C4-2B (cell line): Measurements from ENCODE around the gene TMEM266.
A peak's percentile ranks its signal among the peaks of the same experiment; 100 is the strongest.

Experiments
- H3K27ac ChIP-seq: fragments of 450-650 bp; 2 replicates; pipeline ENCODE4 v1.5.1; 2017
- ZFX ChIP-seq: fragments of 450-650 bp; IDR thresholded peaks from 2 replicates; pipeline ENCODE4 v1.6.1; 2017
- TF ChIP-seq, protein P1 (sequence below): fragments of 450-650 bp; conservative IDR thresholded peaks from 2 replicates; pipeline ENCODE4 v1.5.1; 2017; ENCODE audit warnings: mild to moderate bottlenecking

Gene TMEM266

DNA sequence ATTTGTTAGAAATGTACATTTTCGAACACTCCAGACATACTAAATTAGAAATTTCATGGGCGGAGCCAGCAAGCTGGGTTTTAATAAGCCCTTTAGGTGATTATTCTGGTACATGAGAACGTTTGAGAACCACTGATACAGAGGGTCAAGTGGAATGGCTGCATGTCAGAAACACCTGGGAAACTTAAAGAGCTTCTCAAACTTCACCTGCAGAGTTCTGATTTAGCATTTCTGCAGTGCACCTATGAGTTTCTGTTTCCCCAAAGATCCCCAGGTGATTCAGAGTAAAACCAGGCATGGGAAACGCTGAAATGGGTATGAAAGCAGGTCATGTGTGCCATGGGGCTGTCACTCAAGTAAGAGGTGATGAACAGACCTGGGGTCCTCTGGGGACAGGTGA lies 68.1 kb downstream of the TMEM266 start:
- no peak overlapping the region for H3K27ac ChIP-seq
- TF ChIP-seq, protein P1, sequence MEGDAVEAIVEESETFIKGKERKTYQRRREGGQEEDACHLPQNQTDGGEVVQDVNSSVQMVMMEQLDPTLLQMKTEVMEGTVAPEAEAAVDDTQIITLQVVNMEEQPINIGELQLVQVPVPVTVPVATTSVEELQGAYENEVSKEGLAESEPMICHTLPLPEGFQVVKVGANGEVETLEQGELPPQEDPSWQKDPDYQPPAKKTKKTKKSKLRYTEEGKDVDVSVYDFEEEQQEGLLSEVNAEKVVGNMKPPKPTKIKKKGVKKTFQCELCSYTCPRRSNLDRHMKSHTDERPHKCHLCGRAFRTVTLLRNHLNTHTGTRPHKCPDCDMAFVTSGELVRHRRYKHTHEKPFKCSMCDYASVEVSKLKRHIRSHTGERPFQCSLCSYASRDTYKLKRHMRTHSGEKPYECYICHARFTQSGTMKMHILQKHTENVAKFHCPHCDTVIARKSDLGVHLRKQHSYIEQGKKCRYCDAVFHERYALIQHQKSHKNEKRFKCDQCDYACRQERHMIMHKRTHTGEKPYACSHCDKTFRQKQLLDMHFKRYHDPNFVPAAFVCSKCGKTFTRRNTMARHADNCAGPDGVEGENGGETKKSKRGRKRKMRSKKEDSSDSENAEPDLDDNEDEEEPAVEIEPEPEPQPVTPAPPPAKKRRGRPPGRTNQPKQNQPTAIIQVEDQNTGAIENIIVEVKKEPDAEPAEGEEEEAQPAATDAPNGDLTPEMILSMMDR, result no peak
- no peak for TF ChIP-seq ZFX

DNA sequence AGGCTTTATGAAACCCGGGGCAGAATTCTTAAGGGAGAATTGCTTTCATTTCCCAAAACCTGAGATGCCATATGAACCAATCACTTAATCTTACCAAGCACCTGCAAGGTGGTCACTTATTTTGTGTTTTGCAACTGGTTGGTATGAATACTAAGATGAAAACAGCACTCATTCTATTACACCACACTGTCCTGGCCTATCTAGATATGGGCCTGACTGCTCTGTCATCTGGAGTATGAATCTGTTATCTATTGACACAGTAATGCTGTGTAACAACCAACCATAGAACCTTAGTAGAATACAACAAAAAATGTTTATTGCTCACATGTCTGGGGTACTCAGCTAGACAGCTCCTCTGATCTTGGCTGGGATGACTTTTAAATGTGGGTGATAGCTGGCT lies 74.8 kb downstream of the TMEM266 start:
- H3K27ac ChIP-seq, result no peak overlapping the region
- TF ChIP-seq, protein P1, result no peak
- TF ChIP-seq ZFX, result no peak

DNA sequence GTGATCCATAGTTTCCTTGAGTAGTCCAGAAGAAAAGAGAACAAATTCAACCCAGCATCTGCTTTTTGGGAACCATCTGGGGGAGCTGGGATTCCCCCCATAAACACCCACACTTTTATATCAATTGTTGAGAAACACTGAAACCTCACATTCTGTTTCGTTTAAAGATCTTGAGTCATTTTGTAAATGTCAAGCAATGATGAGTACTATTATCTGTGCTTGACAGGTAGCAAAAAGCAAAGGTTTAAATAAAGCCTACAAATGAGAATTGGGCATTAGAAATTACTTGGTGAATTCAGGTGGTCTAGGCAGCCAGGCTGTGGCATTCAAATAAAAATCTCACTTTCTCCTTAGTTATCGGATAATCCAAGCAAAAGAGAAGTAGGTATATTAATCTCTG lies 75.7 kb downstream of the TMEM266 start:
- TF ChIP-seq, protein P1, result no peak
- no peak overlapping the region for H3K27ac ChIP-seq

GRCh38 chr15:76138436-76138835 lies 78.7 kb downstream of the TMEM266 start:
- no peak overlapping the region for H3K27ac ChIP-seq
- TF ChIP-seq, protein P1, result no peak
- TF ChIP-seq ZFX, result no peak

DNA sequence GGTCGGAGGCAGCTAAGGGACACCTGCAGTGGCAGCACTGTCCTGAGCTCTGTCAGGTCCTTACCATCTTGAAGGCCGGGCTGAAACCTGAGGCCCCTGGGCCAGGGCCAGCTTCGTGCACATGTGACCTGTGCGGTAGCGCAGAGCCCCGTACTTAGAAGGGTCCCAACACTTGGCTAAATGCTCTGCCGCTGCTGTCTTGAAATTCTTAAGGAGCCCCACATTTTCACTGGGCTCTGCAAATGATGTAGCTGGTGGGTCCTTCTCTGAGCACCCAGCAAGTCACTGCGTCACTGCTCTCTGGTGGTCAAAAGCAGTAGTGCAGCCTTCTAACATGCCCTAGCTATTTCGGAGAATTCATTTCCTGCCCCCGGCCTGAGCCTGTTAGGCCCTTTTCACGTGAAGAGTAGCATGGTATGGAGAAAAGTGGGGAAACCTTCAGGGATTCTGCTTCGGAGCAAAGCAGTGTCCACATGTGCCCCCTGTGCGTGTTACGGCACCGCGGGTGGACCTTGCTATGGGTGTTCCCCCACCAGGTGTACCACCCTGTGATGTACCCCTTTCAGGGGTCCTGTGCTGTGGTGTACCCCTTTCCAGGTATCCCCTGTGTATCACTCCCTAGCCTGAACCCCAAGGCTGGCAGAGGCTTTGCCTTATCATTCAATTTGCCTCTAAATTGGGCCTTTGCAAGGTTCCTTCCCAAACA lies 79.7 kb downstream of the TMEM266 start:
- TF ChIP-seq, protein P1, result peak; percentile 95
- TF ChIP-seq ZFX, result no peak
- H3K27ac ChIP-seq, result no peak overlapping the region; the same call in 1 of the 2 replicates

GRCh38 chr15:76140074-76140464 lies 80.3 kb downstream of the TMEM266 start:
- TF ChIP-seq ZFX, result no peak
- TF ChIP-seq, protein P1, result no peak
- no peak overlapping the region; the same call in 1 of the 2 replicates for H3K27ac ChIP-seq

GRCh38 chr15:76146812-76147211 lies 87.0 kb downstream of the TMEM266 start:
- H3K27ac ChIP-seq, result no peak overlapping the region
- TF ChIP-seq, protein P1, result no peak
- TF ChIP-seq ZFX, result no peak
